ENCODE data around the gene FAM234B.
"Not testable (repeated sequence)": the region's sequence is repeated elsewhere in the genome, so short reads cannot be mapped to it uniquely, and the experiment has no call there.

Gene FAM234B

DNA sequence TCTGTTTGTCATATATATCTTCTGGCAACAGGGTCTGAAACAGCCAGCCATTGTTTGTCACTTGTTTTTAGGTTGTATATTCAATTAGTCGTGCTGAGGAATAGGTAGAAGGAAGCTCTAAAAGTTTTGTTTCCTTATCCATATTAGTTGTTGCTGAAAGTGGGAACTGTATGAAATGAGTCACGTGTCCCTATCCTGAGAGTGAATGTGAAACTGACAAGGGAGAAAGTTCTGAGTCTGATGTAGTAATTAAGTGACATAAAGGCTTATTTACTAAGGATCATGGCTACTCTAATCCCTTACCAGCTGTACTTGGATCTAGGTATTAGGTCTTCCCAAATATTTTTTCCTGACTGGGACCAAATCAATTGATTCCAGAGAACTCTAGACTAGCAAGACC, 16.4 kb downstream of the FAM234B start:
- no peak for DNase-seq

DNA sequence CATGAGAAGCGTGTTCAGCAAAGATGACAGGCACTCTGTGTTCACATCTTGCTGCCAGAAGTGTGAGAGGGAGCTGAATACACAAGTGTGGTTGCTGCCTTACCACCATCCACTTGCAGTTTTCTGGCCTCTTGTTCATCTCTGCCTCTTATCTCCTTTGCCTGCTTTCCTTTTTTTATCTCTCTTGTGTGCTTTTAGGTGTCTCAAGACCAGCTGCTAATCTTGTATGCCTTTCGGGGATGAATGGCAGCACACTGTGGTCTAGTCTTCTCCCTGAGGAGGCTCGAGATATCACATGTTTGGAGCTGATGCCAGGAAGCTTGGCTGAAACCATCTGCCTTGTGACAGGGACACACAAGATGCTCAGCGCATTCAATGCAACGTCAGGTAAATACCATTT, 17.2 kb downstream of the FAM234B start:
- DNase-seq: no peak

DNA sequence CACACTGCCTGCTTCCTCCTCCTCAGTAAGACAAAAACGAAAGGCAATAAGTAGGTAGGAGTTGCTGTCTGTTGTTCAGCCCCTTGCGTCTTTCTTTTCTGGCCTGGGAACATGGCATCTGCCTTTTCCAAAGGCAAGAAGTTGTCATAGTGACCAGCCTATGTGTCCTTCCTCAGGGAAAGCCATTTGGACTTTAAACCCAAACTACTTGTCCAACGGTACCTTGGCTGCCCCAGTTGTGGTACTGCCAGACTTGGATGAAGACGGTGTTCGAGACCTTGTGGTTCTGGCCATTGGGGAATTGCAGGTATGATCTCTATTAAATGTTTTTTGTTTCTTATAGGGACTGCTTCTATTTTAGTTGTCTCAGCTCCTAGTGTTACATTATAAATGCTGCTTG, 18.5 kb downstream of the FAM234B start:
- peak in 12 of 51 donors; percentile 3 to 60 (median 13) for DNase-seq

- no peak for DNase-seq
Observed at GRCh38 chr12:13066014-13066413, 21.8 kb downstream of the FAM234B start.

GRCh38 chr12:13066459-13066858, 22.3 kb downstream of the FAM234B start:
- DNase-seq: no peak

- no peak for DNase-seq
Observed at GRCh38 chr12:13067322-13067721, 23.1 kb downstream of the FAM234B start.

DNA sequence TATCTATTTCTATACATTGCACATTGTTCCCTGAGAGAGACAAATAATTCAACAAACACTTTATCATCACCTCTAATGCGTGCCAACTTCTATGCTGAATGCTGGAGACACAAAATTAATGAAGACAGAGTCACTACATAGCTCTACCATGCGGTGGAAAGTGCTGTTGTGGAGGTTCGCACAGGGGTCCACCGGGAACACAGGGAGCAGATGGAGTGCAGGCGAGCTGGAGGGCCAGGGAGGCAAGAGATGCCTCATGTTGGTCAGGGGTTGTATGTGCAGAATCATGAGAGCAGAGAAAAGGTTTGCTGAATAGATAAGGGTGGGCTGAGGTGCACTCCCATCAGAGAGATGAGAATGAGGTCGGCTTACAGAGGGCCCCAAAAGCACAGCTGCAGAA, 25.2 kb downstream of the FAM234B start:
- no peak for DNase-seq

DNA sequence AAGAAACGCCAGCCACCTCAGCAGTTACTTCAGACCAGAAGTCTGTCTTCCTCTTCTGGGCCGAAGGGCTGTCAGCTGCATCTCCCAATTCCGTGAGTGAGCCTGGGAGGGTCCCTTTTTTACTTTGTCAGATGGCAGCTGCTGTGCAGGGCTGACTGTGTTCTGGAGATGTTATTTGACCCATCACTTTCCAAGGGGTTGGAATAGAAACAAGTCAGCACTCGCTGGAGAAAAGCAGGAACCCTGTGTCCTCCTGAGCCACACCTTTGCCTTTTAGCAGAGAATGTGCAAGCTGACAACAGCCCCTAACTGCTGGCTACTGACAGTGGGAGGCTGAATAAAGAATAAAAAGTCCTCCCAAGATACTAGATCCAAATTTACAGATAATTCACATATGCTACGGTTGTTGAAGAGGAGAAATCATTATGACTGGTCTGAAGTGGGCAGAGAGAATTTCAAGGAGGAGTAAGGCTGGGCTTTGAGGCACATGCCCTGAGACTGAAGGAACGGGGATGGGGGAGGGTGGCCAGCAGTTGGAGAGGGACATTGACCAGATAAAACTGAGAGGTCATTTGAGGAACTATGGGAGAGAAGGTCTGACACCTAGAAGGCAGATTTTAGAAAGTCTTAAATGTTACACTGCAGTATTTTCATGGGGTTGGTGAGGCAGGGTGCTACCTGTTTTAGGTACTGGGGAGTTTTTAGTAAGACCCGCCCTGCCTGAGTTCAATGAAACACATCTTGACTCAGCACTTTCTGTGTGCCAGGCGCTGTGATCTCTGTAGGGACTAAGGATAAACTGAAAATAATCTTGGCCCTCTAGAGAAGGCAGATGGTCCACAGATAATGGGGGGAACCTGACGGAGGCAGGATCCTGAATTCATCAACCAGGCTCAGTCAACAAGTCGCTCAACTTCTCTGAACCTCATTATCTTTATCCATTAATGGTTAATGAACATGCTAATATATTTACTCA, 27.4 kb downstream of the FAM234B start:
- no peak for DNase-seq

DNA sequence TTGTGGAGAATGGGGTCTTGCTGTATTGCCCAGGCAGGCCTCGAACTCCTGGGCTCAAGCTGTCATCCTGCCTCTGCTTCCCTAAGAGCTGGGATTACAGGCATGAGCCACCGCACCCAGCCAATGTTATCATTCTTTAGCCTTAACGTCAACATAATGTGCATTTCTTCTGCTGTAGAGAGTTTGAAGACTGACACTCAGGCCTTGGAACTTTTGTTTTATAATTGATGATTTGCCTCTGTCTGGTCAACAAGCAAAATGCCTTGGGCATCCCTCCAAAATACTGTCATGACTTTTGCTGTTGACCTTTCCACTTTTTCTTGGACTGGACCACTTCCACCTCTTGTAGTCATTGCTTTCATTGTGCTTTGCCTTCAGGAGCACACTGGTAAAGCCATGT, 29.0 kb downstream of the FAM234B start:
- no peak for DNase-seq

GRCh38 chr12:13074396-13075117, 30.4 kb downstream of the FAM234B start:
- peak in 1 of 51 donors; percentile 20 for DNase-seq

DNA sequence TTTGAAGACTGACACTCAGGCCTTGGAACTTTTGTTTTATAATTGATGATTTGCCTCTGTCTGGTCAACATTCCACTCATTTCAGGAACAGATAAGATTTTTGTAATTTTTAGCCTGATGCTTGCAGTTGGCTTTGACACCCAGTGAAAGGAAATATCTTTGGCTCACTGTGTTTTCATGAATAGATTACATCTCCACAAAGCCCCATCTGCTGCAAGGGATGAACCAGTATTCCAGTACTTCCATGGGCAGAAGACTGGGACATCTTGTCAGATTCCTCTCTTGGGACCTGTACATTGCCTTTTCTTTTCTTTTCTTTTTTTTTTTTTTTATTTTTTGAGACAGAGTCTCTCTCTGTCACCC, 30.9 kb downstream of the FAM234B start:
- DNase-seq: no peak

- DNase-seq: no peak
Observed at GRCh38 chr12:13075786-13076570, 31.8 kb downstream of the FAM234B start.

DNA sequence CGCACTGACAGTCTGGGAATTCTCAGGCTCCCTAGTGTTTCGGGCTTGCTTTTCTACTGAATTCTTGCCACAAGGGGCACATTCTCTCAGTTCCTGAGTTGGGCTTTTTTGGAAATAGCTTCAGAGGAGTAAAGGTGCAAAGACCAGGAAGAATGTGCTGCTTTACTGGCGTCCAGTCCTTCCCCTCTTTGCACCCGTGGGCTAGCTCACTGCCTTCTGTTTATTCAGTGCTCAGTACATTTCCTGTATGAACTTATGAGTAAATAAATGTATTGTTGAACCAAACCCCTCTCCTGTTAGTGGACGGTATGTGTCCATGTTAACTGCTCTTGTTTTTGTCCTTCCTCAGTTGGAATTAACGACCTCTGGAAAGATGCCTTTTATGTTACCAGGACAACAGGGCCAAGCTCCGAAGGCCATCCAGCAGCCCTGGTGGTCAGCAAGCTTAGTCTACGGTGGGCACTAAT, 35.3 kb downstream of the FAM234B start:
- DNase-seq: no peak

DNA sequence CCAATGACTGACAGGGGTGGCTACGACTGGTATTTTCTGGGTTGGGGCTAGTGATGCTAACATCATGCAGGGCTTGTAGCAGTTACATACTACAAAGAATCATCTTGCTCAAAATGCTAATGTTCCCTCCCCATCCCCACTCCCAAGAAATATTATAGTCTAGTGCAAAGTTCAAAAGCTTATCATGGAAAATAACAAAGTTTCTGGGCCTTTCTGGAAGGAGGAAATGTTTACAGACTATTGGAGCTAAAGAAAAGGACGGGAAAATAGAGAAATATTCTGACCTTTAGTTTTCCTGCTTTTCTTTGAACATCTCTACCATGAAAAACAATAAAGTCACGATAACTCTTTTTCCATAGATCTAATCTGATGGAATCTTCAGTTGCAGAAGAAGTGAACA, 36.1 kb downstream of the FAM234B start:
- no peak for DNase-seq

GRCh38 chr12:13082861-13083260, 38.7 kb downstream of the FAM234B start:
- no peak for DNase-seq

DNA sequence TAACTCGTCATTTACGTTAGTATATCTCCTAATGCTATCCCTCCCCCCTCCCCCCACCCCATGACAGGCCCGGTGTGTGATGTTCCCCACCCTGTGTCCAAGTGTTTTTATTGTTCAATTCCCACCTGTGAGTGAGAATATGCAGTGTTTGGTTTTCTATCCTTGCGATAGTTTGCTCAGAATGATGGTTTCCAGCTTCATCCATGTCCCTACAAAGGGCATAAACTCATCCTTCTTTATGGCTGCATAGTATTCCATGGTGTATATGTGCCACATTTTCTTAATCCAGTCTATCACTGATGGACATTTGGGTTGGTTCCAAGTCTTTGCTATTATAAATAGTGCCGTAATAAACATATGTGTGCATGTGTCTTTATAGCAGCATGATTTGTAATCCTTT, 39.5 kb downstream of the FAM234B start:
- not testable (repeated sequence) for DNase-seq

DNA sequence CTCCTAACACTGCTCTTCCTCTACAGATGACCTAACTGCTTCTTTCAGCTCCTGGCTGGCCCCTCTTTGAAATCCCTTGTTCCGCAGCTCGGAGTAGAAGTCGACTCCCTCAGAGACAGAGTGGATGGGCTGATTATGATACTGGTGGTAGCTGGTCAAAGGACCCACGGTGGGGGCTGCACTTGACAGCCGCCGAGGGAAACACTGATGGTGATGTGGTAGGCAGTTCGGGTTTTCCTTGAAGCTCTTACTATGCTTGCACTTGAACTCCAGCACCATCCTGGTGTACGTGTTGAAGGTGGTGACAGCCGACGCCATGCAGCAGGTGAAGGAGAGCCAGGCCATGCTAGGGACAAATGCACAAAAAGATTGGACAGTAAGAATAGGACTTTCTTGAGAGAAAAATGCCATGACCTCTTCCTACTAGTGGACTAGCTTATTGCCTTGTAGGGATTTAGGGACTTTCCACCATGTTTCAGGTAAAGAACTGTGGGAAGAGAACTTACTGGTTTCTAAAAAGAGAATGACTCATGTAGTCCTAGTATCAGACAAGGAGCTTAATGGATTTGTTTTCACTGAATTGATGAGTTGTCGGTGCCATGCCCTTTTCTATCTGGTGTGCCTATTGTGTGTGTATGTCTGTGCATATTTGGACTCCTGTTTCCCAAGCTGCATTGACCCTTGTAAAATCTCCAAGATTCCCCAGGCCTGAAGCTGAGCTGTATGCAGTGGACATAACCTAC, 40.9 kb downstream of the FAM234B start:
- DNase-seq: no peak

DNA sequence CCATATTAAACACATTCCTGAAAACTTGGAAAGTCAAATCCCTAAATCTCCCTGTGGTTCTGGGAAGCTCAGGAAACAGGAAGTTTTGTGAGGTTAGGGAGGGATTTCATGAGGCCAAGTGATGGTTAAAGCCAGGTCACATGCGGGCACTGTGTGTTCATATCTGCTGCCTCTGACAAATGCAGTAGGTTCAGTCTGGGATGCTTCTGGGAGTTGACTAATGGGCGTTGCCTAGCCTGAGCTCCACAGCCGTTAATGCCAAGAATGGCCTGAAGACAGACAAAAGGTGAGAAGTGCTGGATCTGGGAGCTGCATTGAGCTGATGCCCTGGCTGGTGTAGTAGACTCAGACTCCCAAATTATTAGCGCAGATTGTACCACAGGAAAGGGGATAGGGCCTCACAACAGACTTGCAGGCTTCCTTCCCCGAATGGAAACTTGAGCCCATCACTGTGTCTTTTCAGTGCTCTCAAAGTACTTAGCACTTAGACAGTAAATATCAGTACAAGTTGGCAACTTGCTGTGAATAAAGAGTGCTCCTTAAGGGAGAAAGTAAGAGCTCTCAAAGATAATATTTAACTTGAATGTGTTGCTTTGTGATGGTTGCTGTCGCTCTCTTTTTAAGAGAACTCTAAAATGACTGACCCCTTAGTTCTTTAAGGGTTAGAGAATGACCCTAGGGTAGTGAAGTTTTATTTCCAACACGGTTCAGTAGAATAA, 41.9 kb downstream of the FAM234B start:
- DNase-seq: no peak

DNA sequence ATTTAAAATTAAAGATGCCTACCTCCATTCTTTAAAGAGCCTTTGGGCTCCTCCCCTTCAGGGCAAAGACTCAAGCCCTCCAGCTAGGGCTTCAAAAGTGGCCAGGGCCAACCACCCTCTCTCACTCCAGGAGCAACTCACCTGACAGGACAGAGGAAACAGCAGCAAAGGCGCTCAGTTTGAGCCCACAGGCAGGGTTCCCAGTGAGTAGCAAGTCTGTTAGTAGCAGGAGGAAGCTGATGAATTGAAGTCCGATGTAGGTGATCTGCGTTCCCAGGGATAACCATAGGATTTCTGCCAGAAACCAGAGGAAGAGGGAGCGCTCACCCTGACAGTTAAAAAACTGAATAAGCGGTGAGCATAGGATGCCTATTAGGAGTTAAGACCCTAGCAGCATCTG, 43.6 kb downstream of the FAM234B start:
- DNase-seq: no peak

- DNase-seq: no peak
Observed at GRCh38 chr12:13088496-13088895, 44.3 kb downstream of the FAM234B start.

All from hypothalamus (tissue), 51 donors.